ENCODE results near the gene COL6A3. TPM values are rescaled to one million over a fixed set of nuclear protein-coding genes. Genes with fewer than 3 reads are reported as not detected.

COL6A3 gene
- total and polyA plus RNA-seq, 9 of the 15 experiments (the other 6 are each of a cell fraction or from before 2014, with no cell fraction given): 0.07 to 4.1 (median 1.5) TPM

GRCh38 chr2:237430861-237431260, 16.9 kb upstream of the COL6A3 start:
- H3K4me1 ChIP-seq (replicated peaks in 1 of 2; ENCODE audit: control insufficient read depth in 2 of 2, insufficient read depth in 2 of 2, low read length in 2 of 2): peaks cover 0 to 3% of the 10 kb centered on the region in 2 experiments; a peak in 2 of 5 replicates
- H4K20me1 ChIP-seq (replicated peaks; ENCODE audit: control insufficient read depth, insufficient read depth, low read length): no peaks in the 10 kb centered on the region
- no peaks in the 10 kb centered on the region for H3K9me3 ChIP-seq (replicated peaks; ENCODE audit: control insufficient read depth, insufficient read depth, low read depth, low read length)
- FAIRE-seq (no peak), DNase-seq (ENCODE audit: extremely low read depth in 1 of 4, low spot score in 3 of 4) (no peak), ATAC-seq (no peak)
- TF ChIP-seq SRSF7 (optimal IDR thresholded peaks at IDR 0.05; ENCODE audit: low read depth, low read length): no peak
- no peak for TF ChIP-seq CREM (IDR thresholded peaks at IDR 0.05; ENCODE audit: low read depth)
- TF ChIP-seq ZNF436 (CRISPR knock-in tag; IDR thresholded peaks at IDR 0.05): no peak
- no peak for TF ChIP-seq E2F3 (CRISPR knock-in tag; IDR thresholded peaks at IDR 0.05)
- TF ChIP-seq RFX5 (IDR thresholded peaks at IDR 0.05; ENCODE audit: low read depth, low read length): no peak
- no peak overlapping the region for H3K4me3 ChIP-seq
- CTCF ChIA-PET (ENCODE audit: low intra/inter-chr PET ratio): no interaction called here
- no peaks in the 10 kb centered on the region for H3K9me1 ChIP-seq (ENCODE audit: control insufficient read depth, insufficient read depth, low read length)
- in situ Hi-C loops (cut with MboI) (no loop called here), intact Hi-C loops (cut with micrococcal nuclease) (no loop called here)
- no peak overlapping the region for H2AFZ ChIP-seq (ENCODE audit: low read depth, low read length)
- H3K27me3 ChIP-seq (ENCODE audit: control insufficient read depth in 2 of 2, insufficient read depth in 2 of 2, low read length in 2 of 2): peaks cover 0 to 29% of the 10 kb centered on the region in 2 experiments; a peak in 2 of 5 replicates
- POLR2A ChIA-PET: no interaction called here
- H3K27ac ChIP-seq (ENCODE audit: extremely low read depth, low read depth, low read length): no peak overlapping the region
- no peak overlapping the region for H3K4me2 ChIP-seq (ENCODE audit: insufficient read depth, low read length)
- no peaks in the 10 kb centered on the region for H3K79me2 ChIP-seq (ENCODE audit: control insufficient read depth, insufficient read depth, low read length)
- WGBS (ENCODE audit: insufficient coverage, low coverage, missing lambda C conversion rate): 11% methylated on average over 1 of the region's 1 CpG
- no TSS peak for BruUV-seq (replicated peaks)
- H3K36me3 ChIP-seq (ENCODE audit: control insufficient read depth, insufficient read depth, low read length): no peaks in the 10 kb centered on the region
- no peak overlapping the region for H3K9ac ChIP-seq (ENCODE audit: insufficient read depth in 1 of 2, low read depth in 2 of 2, low read length in 2 of 2)

DNA sequence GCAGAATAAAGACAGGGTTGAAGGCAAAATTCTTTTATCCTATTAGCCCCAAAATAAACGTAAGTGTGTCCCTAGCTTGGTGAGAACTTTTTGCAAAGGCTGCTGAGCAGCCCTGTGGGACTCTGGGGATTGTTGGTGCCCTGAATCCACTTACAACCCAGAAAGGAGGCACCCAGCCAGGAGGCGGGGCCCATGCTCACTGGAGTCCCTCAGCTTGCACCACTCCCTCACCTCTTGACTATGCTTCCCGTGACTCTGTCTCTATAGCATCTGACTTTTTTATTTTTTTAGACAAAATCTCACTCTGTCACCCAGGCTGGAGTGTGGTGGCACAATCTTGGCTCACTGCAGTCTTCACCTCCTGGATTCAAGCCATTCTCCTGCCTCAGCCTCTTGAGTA, 15.8 kb upstream of the COL6A3 start:
- ChIA-PET POLR2A (no interaction called here), CTCF (ENCODE audit: low intra/inter-chr PET ratio) (no interaction called here)
- Histone ChIP-seq H3K4me2 (ENCODE audit: insufficient read depth, low read length) (no peak overlapping the region), H3K27me3 (ENCODE audit: control insufficient read depth in 2 of 2, insufficient read depth in 2 of 2, low read length in 2 of 2) (peaks cover 0 to 29% of the 10 kb centered on the region in 2 experiments; a peak in 2 of 5 replicates), H3K4me1 (replicated peaks in 1 of 2; ENCODE audit: control insufficient read depth in 2 of 2, insufficient read depth in 2 of 2, low read length in 2 of 2) (peaks cover 0 to 3% of the 10 kb centered on the region in 2 experiments; a peak in 1 of 5 replicates), H3K9me3 (replicated peaks; ENCODE audit: control insufficient read depth, insufficient read depth, low read depth, low read length) (no peaks in the 10 kb centered on the region), H3K9me1 (ENCODE audit: control insufficient read depth, insufficient read depth, low read length) (no peaks in the 10 kb centered on the region), H3K36me3 (ENCODE audit: control insufficient read depth, insufficient read depth, low read length) (no peaks in the 10 kb centered on the region), H3K79me2 (ENCODE audit: control insufficient read depth, insufficient read depth, low read length) (no peaks in the 10 kb centered on the region), H3K27ac (ENCODE audit: extremely low read depth, low read depth, low read length) (no peak overlapping the region), H2AFZ (ENCODE audit: low read depth, low read length) (no peak overlapping the region), H3K4me3 (no peak overlapping the region), H4K20me1 (replicated peaks; ENCODE audit: control insufficient read depth, insufficient read depth, low read length) (no peaks in the 10 kb centered on the region), H3K9ac (ENCODE audit: insufficient read depth in 1 of 2, low read depth in 2 of 2, low read length in 2 of 2) (no peak overlapping the region)
- no peak for DNase-seq (ENCODE audit: extremely low read depth in 1 of 4, low spot score in 3 of 4)
- TF ChIP-seq KAT7 (CRISPR knock-in tag; IDR thresholded peaks at IDR 0.05; ENCODE audit: borderline replicate concordance): no peak
- TF ChIP-seq CBFA2T2 (conservative IDR thresholded peaks at IDR 0.05): no peak
- no peak for TF ChIP-seq ZBTB8A (IDR thresholded peaks at IDR 0.05; ENCODE audit: partially characterized antibody)
- no peak for TF ChIP-seq ESRRA (IDR thresholded peaks at IDR 0.05; ENCODE audit: borderline replicate concordance, low read depth)
- BruUV-seq (replicated peaks): no TSS peak
- no peak for FAIRE-seq
- in situ Hi-C loops (cut with MboI) (no loop called here), intact Hi-C loops (cut with micrococcal nuclease) (no loop called here)
- ATAC-seq: no peak
- WGBS (ENCODE audit: insufficient coverage, low coverage, missing lambda C conversion rate): 5% methylated on average over 3 of the region's 3 CpGs

Measured in K562 (cell line).